ENCODE data around the gene HOXC4. TPM values are rescaled to one million over a fixed set of nuclear protein-coding genes. Genes with fewer than 3 reads are reported as not detected.

Gene HOXC4
- total and polyA plus RNA-seq, 4 donors, result 0.02 TPM; not detected in 3

GRCh38 chr12:54028314-54029201 lies 25.1 kb upstream of the HOXC4 start, which contains the start of gene HOXC6:
TSS of gene HOXC6 (plus strand) at chr12:54028440. CDS start at chr12:54028522, 82 bp downstream.
- DNase-seq (ENCODE audit: low spot score), result no peak
- Histone ChIP-seq H3K4me3 (ENCODE audit: low read depth in 1 of 3, low read length in 3 of 3) (no peak within 1 kb of the TSS), H3K9me3 (ENCODE audit: control insufficient read depth in 4 of 4, low read length in 3 of 4) (peaks cover 0 to 3% (median 0%) of the 10 kb centered on the region in 4 donors), H3K9ac (ENCODE audit: low read depth in 1 of 2, low read length in 2 of 2) (no peak within 1 kb of the TSS), H3K27ac (ENCODE audit: low read depth in 1 of 2, low read length in 2 of 2) (no peak within 1 kb of the TSS), H3K27me3 (ENCODE audit: control insufficient read depth in 4 of 4, insufficient read depth in 4 of 4, low read length in 3 of 4) (peaks cover 13 to 46% (median 31%) of the 10 kb centered on the region in 4 donors), H3K4me1 (ENCODE audit: control insufficient read depth in 4 of 4, insufficient read depth in 4 of 4, low read length in 3 of 4) (peaks cover 0 to 15% (median 4%) of the 10 kb centered on the region in 4 donors), H3K36me3 (ENCODE audit: control insufficient read depth in 4 of 4, insufficient read depth in 3 of 4, low read depth in 1 of 4, low read length in 3 of 4) (no peaks in the 10 kb centered on the region)
- TF ChIP-seq FOXA2 (IDR thresholded peaks at IDR 0.05), result no peak
- TF ChIP-seq SP1 (IDR thresholded peaks at IDR 0.05), result no peak
- TF ChIP-seq HNF4A (conservative IDR thresholded peaks at IDR 0.05), result no peak
- TF ChIP-seq YY1 (IDR thresholded peaks at IDR 0.05), result no peak
- TF ChIP-seq HNF4G (IDR thresholded peaks at IDR 0.05), result no peak
- TF ChIP-seq TAF1 (conservative IDR thresholded peaks at IDR 0.05), result no peak
- TF ChIP-seq JUND (IDR thresholded peaks at IDR 0.05), result no peak
- no peak for TF ChIP-seq ZBTB33 (IDR thresholded peaks at IDR 0.05)
- WGBS, result 6% methylated on average over 36 of the region's 36 CpGs

- H3K4me3 ChIP-seq (ENCODE audit: low read depth in 1 of 3, low read length in 3 of 3), result no peak overlapping the region
- H3K36me3 ChIP-seq (ENCODE audit: control insufficient read depth in 4 of 4, insufficient read depth in 3 of 4, low read depth in 1 of 4, low read length in 3 of 4), result no peaks in the 10 kb centered on the region
- no peak overlapping the region for H3K27ac ChIP-seq (ENCODE audit: low read depth in 1 of 2, low read length in 2 of 2)
- TF ChIP-seq FOXA2 (IDR thresholded peaks at IDR 0.05), result no peak
- no peak for TF ChIP-seq ZBTB33 (IDR thresholded peaks at IDR 0.05)
- no peak overlapping the region for H3K9ac ChIP-seq (ENCODE audit: low read depth in 1 of 2, low read length in 2 of 2)
- peaks cover 0 to 3% (median 0%) of the 10 kb centered on the region in 4 donors for H3K9me3 ChIP-seq (ENCODE audit: control insufficient read depth in 4 of 4, low read length in 3 of 4)
- peaks cover 0 to 20% (median 4%) of the 10 kb centered on the region in 4 donors for H3K4me1 ChIP-seq (ENCODE audit: control insufficient read depth in 4 of 4, insufficient read depth in 4 of 4, low read length in 3 of 4)
- DNase-seq (ENCODE audit: low spot score), result no peak
- peaks cover 13 to 36% (median 30%) of the 10 kb centered on the region in 4 donors for H3K27me3 ChIP-seq (ENCODE audit: control insufficient read depth in 4 of 4, insufficient read depth in 4 of 4, low read length in 3 of 4)
- WGBS, result 19% methylated on average over 53 of the region's 53 CpGs
Measured at GRCh38 chr12:54029529-54030441, 23.9 kb upstream of the HOXC4 start.

- no peak for TF ChIP-seq MAX (IDR thresholded peaks at IDR 0.05)
- no peak for TF ChIP-seq ZBTB33 (IDR thresholded peaks at IDR 0.05)
- TF ChIP-seq ATF3 (IDR thresholded peaks at IDR 0.05), result no peak
- no peak for TF ChIP-seq HNF4A (conservative IDR thresholded peaks at IDR 0.05)
- TF ChIP-seq TAF1 (conservative IDR thresholded peaks at IDR 0.05), result no peak
- TF ChIP-seq NR2F2 (IDR thresholded peaks at IDR 0.05), result no peak
- no peak for TF ChIP-seq FOXA1 (IDR thresholded peaks at IDR 0.05)
- TF ChIP-seq RAD21 (IDR thresholded peaks at IDR 0.05), result no peak
- no peak for TF ChIP-seq JUND (IDR thresholded peaks at IDR 0.05)
- TF ChIP-seq SP1 (IDR thresholded peaks at IDR 0.05), result no peak
- TF ChIP-seq CTCF (IDR thresholded peaks at IDR 0.05; ENCODE audit: low read depth, low read length, missing input control), result no peak
- no peak for TF ChIP-seq FOXA2 (IDR thresholded peaks at IDR 0.05)
- Histone ChIP-seq H3K9me3 (ENCODE audit: control insufficient read depth in 4 of 4, low read length in 3 of 4) (peaks cover 0 to 3% (median 0%) of the 10 kb centered on the region in 4 donors), H3K4me3 (ENCODE audit: low read depth in 1 of 3, low read length in 3 of 3) (no peak overlapping the region), H3K36me3 (ENCODE audit: control insufficient read depth in 4 of 4, insufficient read depth in 3 of 4, low read depth in 1 of 4, low read length in 3 of 4) (no peaks in the 10 kb centered on the region), H3K27ac (ENCODE audit: low read depth in 1 of 2, low read length in 2 of 2) (no peak overlapping the region), H3K4me1 (ENCODE audit: control insufficient read depth in 4 of 4, insufficient read depth in 4 of 4, low read length in 3 of 4) (peaks cover 0 to 20% (median 4%) of the 10 kb centered on the region in 4 donors), H3K27me3 (ENCODE audit: control insufficient read depth in 4 of 4, insufficient read depth in 4 of 4, low read length in 3 of 4) (peaks cover 13 to 36% (median 28%) of the 10 kb centered on the region in 4 donors), H3K9ac (ENCODE audit: low read depth in 1 of 2, low read length in 2 of 2) (no peak overlapping the region)
- WGBS, result 29% methylated on average over 7 of the region's 7 CpGs
- DNase-seq (ENCODE audit: low spot score), result no peak
Measured at GRCh38 chr12:54030442-54030801, 23.2 kb upstream of the HOXC4 start.
